HepG2 (cell line): ENCODE results near the gene NBEAL2. TPM values are rescaled to one million over a fixed set of nuclear protein-coding genes. Genes with fewer than 3 reads are reported as not detected.

Experiments used
- FOXA1 ChIP-seq, 2 experiments: fragments of 450-650 bp in 1 of 2; sonication (generic) in 1 of 2; formaldehyde crosslinking in 1 of 2; IDR thresholded peaks; 2 replicates each; pipeline versions ENCODE4 v1.4.0 to v1.6.1; 2016 to 2020; ENCODE audit warnings: missing genetic modification reagents in 1 of 2
- FOXA3 ChIP-seq: IDR thresholded peaks from 2 replicates; pipeline ENCODE4 v1.6.1; 2016; ENCODE audit warnings: missing genetic modification reagents, missing compliant biosample characterization
- GLI4 ChIP-seq: sonication (generic); formaldehyde crosslinking; IDR thresholded peaks from 2 replicates; pipeline ENCODE4 v1.5.1; 2020; ENCODE audit warnings: missing genetic modification reagents, mild to moderate bottlenecking, moderate library complexity, borderline replicate concordance
- HDAC2 ChIP-seq: sonication (generic); formaldehyde crosslinking; IDR thresholded peaks from 2 replicates; pipeline ENCODE4 v1.4.0; 2020; ENCODE audit warnings: missing genetic modification reagents
- ISL2 ChIP-seq: sonication (generic); formaldehyde crosslinking; IDR thresholded peaks from 2 replicates; pipeline ENCODE4 v1.5.0; 2020; ENCODE audit warnings: missing genetic modification reagents
- KAT2B ChIP-seq: fragments of 150-350 bp; IDR thresholded peaks from 2 replicates; pipeline ENCODE4 v1.6.1; 2014; ENCODE audit warnings: low read depth, low read length, borderline replicate concordance
- MED1 ChIP-seq: sonication (generic); formaldehyde crosslinking; IDR thresholded peaks from 2 replicates; pipeline ENCODE4 v1.4.0; 2020; ENCODE audit warnings: missing genetic modification reagents
- NKX3-1 ChIP-seq: sonication (generic); formaldehyde crosslinking; IDR thresholded peaks from 2 replicates; pipeline ENCODE4 v1.5.0; 2020; ENCODE audit warnings: missing genetic modification reagents
- RXRA ChIP-seq: sonication (generic); formaldehyde crosslinking; IDR thresholded peaks from 2 replicates; pipeline ENCODE4 v1.5.1; 2020; ENCODE audit warnings: missing genetic modification reagents
- TMF1 ChIP-seq: sonication (generic); formaldehyde crosslinking; IDR thresholded peaks from 2 replicates; pipeline ENCODE4 v1.8.1; 2022; ENCODE audit warnings: low read depth, missing genetic modification reagents
- ZBTB7B ChIP-seq: sonication (generic); formaldehyde crosslinking; IDR thresholded peaks from 2 replicates; pipeline ENCODE4 v1.4.0; 2020; ENCODE audit warnings: missing genetic modification reagents
- ZNF331 ChIP-seq: sonication (generic); formaldehyde crosslinking; IDR thresholded peaks from 2 replicates; pipeline ENCODE4 v1.4.0; 2020; ENCODE audit warnings: missing genetic modification reagents
- polyA plus RNA-seq, 8 experiments: library from polyadenylated mRNA; depleted of rRNA in 3 of 8; stranded (reverse) in 7 of 8; unstranded in 1 of 8; fragments of >200 nt; fragmentation: Illumina TruSeq in 4 of 8; extraction: Trizol in 4 of 8; gene quantifications; 2 replicates each; pipeline versions ENCODE4 v1.2.1 to v1.2.3, GENCODE V29; 2011 to 2016; ENCODE audit warnings: low read depth in 4 of 8, missing spikeins in 1 of 8, mixed read lengths in 1 of 8; ENCODE audit not compliant: insufficient read depth in 1 of 8
- total RNA-seq, 5 experiments: library from RNA; depleted of rRNA; stranded (reverse); fragments of >200 nt; fragmentation: Illumina TruSeq; extraction: Trizol; gene quantifications; 2 replicates each; pipeline ENCODE4 v1.2.3, GENCODE V29; 2016; ENCODE audit warnings: low read depth in 1 of 5
- TF ChIP-seq, protein P1 (sequence below): IDR thresholded peaks from 2 replicates; pipeline ENCODE4 v1.6.1; 2016
- TF ChIP-seq, protein P2 (sequence below): sonication (generic); formaldehyde crosslinking; IDR thresholded peaks from 2 replicates; pipeline ENCODE4 v1.4.0; 2020; ENCODE audit warnings: missing genetic modification reagents
- TF ChIP-seq, protein P3 (sequence below): sonication (generic); formaldehyde crosslinking; IDR thresholded peaks from 2 replicates; pipeline ENCODE4 v1.4.0; 2020; ENCODE audit warnings: missing genetic modification reagents
- TF ChIP-seq, protein P4 (sequence below): sonication (generic); formaldehyde crosslinking; IDR thresholded peaks from 2 replicates; pipeline ENCODE4 v1.5.0; 2020; ENCODE audit warnings: mild to moderate bottlenecking, missing genetic modification reagents
- TF ChIP-seq, protein P5 (sequence below), 2 experiments: sonication (generic) in 1 of 2; formaldehyde crosslinking in 1 of 2; IDR thresholded peaks; 2 replicates each; pipeline versions ENCODE4 v1.4.0 to v1.6.1; 2018 to 2020; ENCODE audit warnings: missing genetic modification reagents in 2 of 2, borderline replicate concordance in 1 of 2, low read depth in 1 of 2, mild to moderate bottlenecking in 1 of 2, missing biosample characterization in 1 of 2

Gene NBEAL2
- total and polyA plus RNA-seq, 2 of the 13 experiments (the other 11 are each of a cell fraction or from before 2014, with no cell fraction given), result 9.7 to 12.4 TPM

DNA sequence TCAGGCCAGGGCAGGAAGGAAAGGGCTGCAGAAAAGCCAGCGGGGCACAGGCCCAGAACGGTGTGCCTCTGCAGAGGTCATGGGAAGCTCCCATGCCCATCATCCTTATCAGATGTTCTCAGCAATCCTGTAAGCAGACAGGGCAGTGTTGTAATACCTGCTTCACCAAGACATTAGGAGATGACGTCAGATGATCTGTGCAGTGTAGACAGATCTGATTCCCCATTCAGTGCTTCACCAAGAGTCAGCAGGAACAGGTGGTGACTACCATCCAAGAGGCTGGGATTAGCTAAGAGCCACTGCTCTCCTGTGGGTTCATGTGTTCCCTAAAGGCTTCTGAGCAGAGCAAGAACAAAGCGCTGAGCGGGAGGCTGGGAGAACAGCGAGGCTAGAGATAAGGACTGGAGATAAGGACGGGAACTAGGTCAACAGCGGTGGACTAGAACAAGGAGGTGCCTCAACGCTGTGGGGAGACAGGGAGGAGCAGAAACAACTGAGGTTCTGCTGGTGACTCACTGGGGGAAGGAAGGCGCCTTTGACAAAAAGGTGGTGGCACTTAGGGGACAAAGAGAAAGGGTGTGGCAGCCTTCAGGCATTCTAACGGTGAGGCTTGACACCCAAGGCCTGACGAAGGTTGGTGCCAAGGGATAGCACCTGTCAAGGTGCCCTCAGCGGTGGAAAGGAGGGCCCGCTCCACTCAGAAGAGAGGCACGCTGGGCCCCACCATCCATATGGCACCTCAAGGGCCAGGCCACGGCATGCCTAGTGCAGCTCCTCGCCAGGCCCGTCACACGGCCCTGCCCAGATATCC lies 31.3 kb upstream of the NBEAL2 start (continued):
- peak; percentile 91 for TF ChIP-seq RXRA
- TF ChIP-seq, protein P1, sequence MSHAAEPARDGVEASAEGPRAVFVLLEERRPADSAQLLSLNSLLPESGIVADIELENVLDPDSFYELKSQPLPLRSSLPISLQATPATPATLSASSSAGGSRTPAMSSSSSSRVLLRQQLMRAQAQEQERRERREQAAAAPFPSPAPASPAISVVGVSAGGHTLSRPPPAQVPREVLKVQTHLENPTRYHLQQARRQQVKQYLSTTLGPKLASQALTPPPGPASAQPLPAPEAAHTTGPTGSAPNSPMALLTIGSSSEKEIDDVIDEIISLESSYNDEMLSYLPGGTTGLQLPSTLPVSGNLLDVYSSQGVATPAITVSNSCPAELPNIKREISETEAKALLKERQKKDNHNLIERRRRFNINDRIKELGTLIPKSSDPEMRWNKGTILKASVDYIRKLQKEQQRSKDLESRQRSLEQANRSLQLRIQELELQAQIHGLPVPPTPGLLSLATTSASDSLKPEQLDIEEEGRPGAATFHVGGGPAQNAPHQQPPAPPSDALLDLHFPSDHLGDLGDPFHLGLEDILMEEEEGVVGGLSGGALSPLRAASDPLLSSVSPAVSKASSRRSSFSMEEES (CRISPR knock-in tag), result 0 out of 2 replicates have a peak, but pooled peaks have one; percentile 17
- TF ChIP-seq, protein P2, sequence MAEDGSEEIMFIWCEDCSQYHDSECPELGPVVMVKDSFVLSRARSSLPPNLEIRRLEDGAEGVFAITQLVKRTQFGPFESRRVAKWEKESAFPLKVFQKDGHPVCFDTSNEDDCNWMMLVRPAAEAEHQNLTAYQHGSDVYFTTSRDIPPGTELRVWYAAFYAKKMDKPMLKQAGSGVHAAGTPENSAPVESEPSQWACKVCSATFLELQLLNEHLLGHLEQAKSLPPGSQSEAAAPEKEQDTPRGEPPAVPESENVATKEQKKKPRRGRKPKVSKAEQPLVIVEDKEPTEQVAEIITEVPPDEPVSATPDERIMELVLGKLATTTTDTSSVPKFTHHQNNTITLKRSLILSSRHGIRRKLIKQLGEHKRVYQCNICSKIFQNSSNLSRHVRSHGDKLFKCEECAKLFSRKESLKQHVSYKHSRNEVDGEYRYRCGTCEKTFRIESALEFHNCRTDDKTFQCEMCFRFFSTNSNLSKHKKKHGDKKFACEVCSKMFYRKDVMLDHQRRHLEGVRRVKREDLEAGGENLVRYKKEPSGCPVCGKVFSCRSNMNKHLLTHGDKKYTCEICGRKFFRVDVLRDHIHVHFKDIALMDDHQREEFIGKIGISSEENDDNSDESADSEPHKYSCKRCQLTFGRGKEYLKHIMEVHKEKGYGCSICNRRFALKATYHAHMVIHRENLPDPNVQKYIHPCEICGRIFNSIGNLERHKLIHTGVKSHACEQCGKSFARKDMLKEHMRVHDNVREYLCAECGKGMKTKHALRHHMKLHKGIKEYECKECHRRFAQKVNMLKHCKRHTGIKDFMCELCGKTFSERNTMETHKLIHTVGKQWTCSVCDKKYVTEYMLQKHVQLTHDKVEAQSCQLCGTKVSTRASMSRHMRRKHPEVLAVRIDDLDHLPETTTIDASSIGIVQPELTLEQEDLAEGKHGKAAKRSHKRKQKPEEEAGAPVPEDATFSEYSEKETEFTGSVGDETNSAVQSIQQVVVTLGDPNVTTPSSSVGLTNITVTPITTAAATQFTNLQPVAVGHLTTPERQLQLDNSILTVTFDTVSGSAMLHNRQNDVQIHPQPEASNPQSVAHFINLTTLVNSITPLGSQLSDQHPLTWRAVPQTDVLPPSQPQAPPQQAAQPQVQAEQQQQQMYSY (CRISPR knock-in tag), result peak; percentile 88; the same call in 1 of the 2 replicates
- no peak for TF ChIP-seq KAT2B
- TF ChIP-seq HDAC2, result peak; percentile 87
- TF ChIP-seq MED1, result no peak; the same call in 1 of the 2 replicates
- TF ChIP-seq FOXA3 (CRISPR knock-in tag), result peak; percentile 71
- TF ChIP-seq, protein P3, sequence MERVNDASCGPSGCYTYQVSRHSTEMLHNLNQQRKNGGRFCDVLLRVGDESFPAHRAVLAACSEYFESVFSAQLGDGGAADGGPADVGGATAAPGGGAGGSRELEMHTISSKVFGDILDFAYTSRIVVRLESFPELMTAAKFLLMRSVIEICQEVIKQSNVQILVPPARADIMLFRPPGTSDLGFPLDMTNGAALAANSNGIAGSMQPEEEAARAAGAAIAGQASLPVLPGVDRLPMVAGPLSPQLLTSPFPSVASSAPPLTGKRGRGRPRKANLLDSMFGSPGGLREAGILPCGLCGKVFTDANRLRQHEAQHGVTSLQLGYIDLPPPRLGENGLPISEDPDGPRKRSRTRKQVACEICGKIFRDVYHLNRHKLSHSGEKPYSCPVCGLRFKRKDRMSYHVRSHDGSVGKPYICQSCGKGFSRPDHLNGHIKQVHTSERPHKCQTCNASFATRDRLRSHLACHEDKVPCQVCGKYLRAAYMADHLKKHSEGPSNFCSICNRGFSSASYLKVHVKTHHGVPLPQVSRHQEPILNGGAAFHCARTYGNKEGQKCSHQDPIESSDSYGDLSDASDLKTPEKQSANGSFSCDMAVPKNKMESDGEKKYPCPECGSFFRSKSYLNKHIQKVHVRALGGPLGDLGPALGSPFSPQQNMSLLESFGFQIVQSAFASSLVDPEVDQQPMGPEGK, result peak; percentile 58
- TF ChIP-seq FOXA1 (IDR thresholded peaks at IDR 0.05), result no peak
- peak; percentile 87 for TF ChIP-seq FOXA1 (CRISPR knock-in tag; IDR thresholded peaks at IDR 0.05)
- TF ChIP-seq, protein P4, sequence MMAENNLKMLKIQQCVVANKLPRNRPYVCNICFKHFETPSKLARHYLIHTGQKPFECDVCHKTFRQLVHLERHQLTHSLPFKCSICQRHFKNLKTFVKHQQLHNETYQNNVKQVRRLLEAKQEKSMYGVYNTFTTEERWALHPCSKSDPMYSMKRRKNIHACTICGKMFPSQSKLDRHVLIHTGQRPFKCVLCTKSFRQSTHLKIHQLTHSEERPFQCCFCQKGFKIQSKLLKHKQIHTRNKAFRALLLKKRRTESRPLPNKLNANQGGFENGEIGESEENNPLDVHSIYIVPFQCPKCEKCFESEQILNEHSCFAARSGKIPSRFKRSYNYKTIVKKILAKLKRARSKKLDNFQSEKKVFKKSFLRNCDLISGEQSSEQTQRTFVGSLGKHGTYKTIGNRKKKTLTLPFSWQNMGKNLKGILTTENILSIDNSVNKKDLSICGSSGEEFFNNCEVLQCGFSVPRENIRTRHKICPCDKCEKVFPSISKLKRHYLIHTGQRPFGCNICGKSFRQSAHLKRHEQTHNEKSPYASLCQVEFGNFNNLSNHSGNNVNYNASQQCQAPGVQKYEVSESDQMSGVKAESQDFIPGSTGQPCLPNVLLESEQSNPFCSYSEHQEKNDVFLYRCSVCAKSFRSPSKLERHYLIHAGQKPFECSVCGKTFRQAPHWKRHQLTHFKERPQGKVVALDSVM (CRISPR knock-in tag), result peak; percentile 59; the same call in 1 of the 2 replicates
- TF ChIP-seq ZBTB7B (CRISPR knock-in tag), result peak; percentile 72; the same call in 1 of the 2 replicates
- TF ChIP-seq ZNF331 (CRISPR knock-in tag), result peak; percentile 88
- TF ChIP-seq TMF1 (CRISPR knock-in tag), result no peak
- TF ChIP-seq, protein P5, sequence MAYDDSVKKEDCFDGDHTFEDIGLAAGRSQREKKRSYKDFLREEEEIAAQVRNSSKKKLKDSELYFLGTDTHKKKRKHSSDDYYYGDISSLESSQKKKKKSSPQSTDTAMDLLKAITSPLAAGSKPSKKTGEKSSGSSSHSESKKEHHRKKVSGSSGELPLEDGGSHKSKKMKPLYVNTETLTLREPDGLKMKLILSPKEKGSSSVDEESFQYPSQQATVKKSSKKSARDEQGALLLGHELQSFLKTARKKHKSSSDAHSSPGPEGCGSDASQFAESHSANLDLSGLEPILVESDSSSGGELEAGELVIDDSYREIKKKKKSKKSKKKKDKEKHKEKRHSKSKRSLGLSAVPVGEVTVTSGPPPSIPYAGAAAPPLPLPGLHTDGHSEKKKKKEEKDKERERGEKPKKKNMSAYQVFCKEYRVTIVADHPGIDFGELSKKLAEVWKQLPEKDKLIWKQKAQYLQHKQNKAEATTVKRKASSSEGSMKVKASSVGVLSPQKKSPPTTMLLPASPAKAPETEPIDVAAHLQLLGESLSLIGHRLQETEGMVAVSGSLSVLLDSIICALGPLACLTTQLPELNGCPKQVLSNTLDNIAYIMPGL (CRISPR knock-in tag; IDR thresholded peaks at IDR 0.05; ENCODE audit: borderline replicate concordance in 1 of 2, low read depth in 1 of 2), result 0 out of 4 replicates have a peak, but pooled peaks of 1 of the 2 experiments have one; percentile 21
- TF ChIP-seq ISL2 (CRISPR knock-in tag), result 0 out of 2 replicates have a peak, but pooled peaks have one; percentile 46
- TF ChIP-seq GLI4 (CRISPR knock-in tag), result 0 out of 2 replicates have a peak, but pooled peaks have one; percentile 41
- TF ChIP-seq NKX3-1 (CRISPR knock-in tag), result no peak
